ENCODE results near the gene UBL3. TPM values are rescaled to one million over a fixed set of nuclear protein-coding genes. Genes with fewer than 3 reads are reported as not detected.
A peak's percentile ranks its signal among the peaks of the same experiment; 100 is the strongest.

UBL3 gene
- total and polyA plus RNA-seq, 10 of the 15 experiments (the other 5 are each of a cell fraction or from before 2014, with no cell fraction given) = 5.5 to 13.7 (median 10.6) TPM

DNA sequence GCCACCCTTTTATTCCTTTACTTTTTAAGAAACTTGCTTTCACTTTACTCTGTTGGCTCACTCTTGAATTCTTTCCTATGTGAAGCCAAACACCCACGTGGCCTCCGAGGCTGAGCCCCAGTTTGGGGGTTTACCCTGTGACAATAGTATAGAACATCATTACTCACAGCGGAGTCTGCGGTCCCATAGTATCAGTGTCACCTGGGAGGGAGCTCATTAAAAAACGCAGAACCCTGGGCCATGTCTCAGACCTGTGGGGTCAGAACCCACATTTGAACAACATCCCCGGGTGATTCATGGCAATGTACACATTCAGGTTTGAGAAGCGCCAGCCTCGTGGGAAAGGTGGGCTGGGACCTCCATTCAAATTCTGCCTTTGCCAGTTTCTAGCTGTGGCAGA lies 36.0 kb upstream of the UBL3 start:
- ATAC-seq (no peak), DNase-seq (ENCODE audit: low read depth, low spot score) (no peak), FAIRE-seq (no peak)
- H3K4me3 ChIP-seq = no peak overlapping the region
- RAD21 ChIA-PET (ENCODE audit: unreplicated experiment) = no interaction called here
- H3K27me3 ChIP-seq (replicated peaks in 1 of 2; ENCODE audit: control insufficient read depth in 2 of 2, insufficient read depth in 2 of 2, low read length in 1 of 2) = no peaks in the 10 kb centered on the region
- in situ Hi-C loops (cut with MboI) = no loop called here
- TF ChIP-seq RAD51 (IDR thresholded peaks at IDR 0.05) = 0 out of 2 replicates have a peak, but pooled peaks have one; percentile 11
- TF ChIP-seq, protein P1, sequence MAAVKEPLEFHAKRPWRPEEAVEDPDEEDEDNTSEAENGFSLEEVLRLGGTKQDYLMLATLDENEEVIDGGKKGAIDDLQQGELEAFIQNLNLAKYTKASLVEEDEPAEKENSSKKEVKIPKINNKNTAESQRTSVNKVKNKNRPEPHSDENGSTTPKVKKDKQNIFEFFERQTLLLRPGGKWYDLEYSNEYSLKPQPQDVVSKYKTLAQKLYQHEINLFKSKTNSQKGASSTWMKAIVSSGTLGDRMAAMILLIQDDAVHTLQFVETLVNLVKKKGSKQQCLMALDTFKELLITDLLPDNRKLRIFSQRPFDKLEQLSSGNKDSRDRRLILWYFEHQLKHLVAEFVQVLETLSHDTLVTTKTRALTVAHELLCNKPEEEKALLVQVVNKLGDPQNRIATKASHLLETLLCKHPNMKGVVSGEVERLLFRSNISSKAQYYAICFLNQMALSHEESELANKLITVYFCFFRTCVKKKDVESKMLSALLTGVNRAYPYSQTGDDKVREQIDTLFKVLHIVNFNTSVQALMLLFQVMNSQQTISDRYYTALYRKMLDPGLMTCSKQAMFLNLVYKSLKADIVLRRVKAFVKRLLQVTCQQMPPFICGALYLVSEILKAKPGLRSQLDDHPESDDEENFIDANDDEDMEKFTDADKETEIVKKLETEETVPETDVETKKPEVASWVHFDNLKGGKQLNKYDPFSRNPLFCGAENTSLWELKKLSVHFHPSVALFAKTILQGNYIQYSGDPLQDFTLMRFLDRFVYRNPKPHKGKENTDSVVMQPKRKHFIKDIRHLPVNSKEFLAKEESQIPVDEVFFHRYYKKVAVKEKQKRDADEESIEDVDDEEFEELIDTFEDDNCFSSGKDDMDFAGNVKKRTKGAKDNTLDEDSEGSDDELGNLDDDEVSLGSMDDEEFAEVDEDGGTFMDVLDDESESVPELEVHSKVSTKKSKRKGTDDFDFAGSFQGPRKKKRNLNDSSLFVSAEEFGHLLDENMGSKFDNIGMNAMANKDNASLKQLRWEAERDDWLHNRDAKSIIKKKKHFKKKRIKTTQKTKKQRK (IDR thresholded peaks at IDR 0.05; ENCODE audit: low read depth, low read length) = no peak
- H3K36me3 ChIP-seq (ENCODE audit: control insufficient read depth in 2 of 2, insufficient read depth in 2 of 2, low read length in 1 of 2) = no peaks in the 10 kb centered on the region
- H3K9me3 ChIP-seq (replicated peaks; ENCODE audit: control insufficient read depth, insufficient read depth, low read length) = no peaks in the 10 kb centered on the region
- 48% methylated on average over 8 of the region's 8 CpGs for WGBS (ENCODE audit: insufficient coverage, insufficient replicate concordance, low lambda C conversion rate, missing lambda C conversion rate)
- no peaks in the 10 kb centered on the region for H3K79me2 ChIP-seq (ENCODE audit: control insufficient read depth, insufficient read depth, low read length)
- H2AFZ ChIP-seq (ENCODE audit: control insufficient read depth, low read depth, low read length) = no peak overlapping the region
- no peak overlapping the region for H3K9ac ChIP-seq (ENCODE audit: control insufficient read depth, insufficient read depth, low read length)
- POLR2A ChIA-PET = no interaction called here
- no TSS peak for BruUV-seq (replicated peaks)
- CTCF ChIA-PET = interaction anchor here (1.1 kb wide), 1 partner anchor 36 kb away, joined by 3 read pairs; no protein-coding TSS in a partner anchor
- no peak overlapping the region for H3K27ac ChIP-seq (ENCODE audit: control insufficient read depth, insufficient read depth)
- no peaks in the 10 kb centered on the region for H4K20me1 ChIP-seq (ENCODE audit: control insufficient read depth, insufficient read depth)
- H3K4me1 ChIP-seq (ENCODE audit: control insufficient read depth, insufficient read depth, low read length) = no peaks in the 10 kb centered on the region
- intact Hi-C loops (cut with micrococcal nuclease; ENCODE audit: unreplicated experiment) = no loop called here
- H3K4me2 ChIP-seq (ENCODE audit: control insufficient read depth, insufficient read depth) = no peak overlapping the region
- SMC1A ChIA-PET (ENCODE audit: uncharacterized antibody, unreplicated experiment) = interaction anchor here (1.1 kb wide), 1 partner anchor 22 kb away, joined by 3 read pairs; no protein-coding TSS in a partner anchor

DNA sequence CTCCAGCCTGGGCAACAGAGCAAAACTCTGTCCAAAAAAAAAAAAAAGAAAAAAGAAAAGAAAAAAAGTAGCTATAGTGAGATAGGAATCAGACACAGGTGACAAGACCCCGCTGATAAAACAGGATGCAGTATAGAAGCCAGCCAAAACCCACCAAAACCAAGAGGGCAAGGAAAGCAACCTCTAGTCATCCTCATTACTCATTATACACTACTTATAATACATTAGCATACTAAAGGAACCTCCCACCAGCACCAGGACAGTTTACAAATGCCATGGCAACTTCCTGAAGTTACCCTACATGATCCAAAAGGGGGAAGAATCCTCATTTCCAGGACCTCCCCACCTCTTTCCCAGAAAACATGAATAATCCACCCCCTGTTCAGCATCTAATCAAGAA lies 35.6 kb upstream of the UBL3 start:
- no peak for DNase-seq (ENCODE audit: low read depth, low spot score)
- Histone ChIP-seq H3K4me2 (ENCODE audit: control insufficient read depth, insufficient read depth) (no peak overlapping the region), H4K20me1 (ENCODE audit: control insufficient read depth, insufficient read depth) (no peaks in the 10 kb centered on the region), H2AFZ (ENCODE audit: control insufficient read depth, low read depth, low read length) (no peak overlapping the region), H3K4me1 (ENCODE audit: control insufficient read depth, insufficient read depth, low read length) (no peaks in the 10 kb centered on the region), H3K79me2 (ENCODE audit: control insufficient read depth, insufficient read depth, low read length) (no peaks in the 10 kb centered on the region), H3K4me3 (no peak overlapping the region), H3K9me3 (replicated peaks; ENCODE audit: control insufficient read depth, insufficient read depth, low read length) (no peaks in the 10 kb centered on the region), H3K9ac (ENCODE audit: control insufficient read depth, insufficient read depth, low read length) (no peak overlapping the region), H3K27ac (ENCODE audit: control insufficient read depth, insufficient read depth) (no peak overlapping the region), H3K36me3 (ENCODE audit: control insufficient read depth in 2 of 2, insufficient read depth in 2 of 2, low read length in 1 of 2) (no peaks in the 10 kb centered on the region), H3K27me3 (replicated peaks in 1 of 2; ENCODE audit: control insufficient read depth in 2 of 2, insufficient read depth in 2 of 2, low read length in 1 of 2) (no peaks in the 10 kb centered on the region)
- SMC1A ChIA-PET (ENCODE audit: uncharacterized antibody, unreplicated experiment) = no interaction called here
- FAIRE-seq = no peak
- POLR2A ChIA-PET = no interaction called here
- WGBS (ENCODE audit: insufficient coverage, insufficient replicate concordance, low lambda C conversion rate, missing lambda C conversion rate) = 24% methylated on average over 1 of the region's 1 CpG
- CTCF ChIA-PET = interaction anchor here (1.1 kb wide), 1 partner anchor 36 kb away, joined by 3 read pairs; no protein-coding TSS in a partner anchor
- no peak for ATAC-seq
- RAD21 ChIA-PET (ENCODE audit: unreplicated experiment) = no interaction called here
- in situ Hi-C loops (cut with MboI) (no loop called here), intact Hi-C loops (cut with micrococcal nuclease; ENCODE audit: unreplicated experiment) (no loop called here)
- no TSS peak for BruUV-seq (replicated peaks)
- TF ChIP-seq MEF2B (IDR thresholded peaks at IDR 0.05; ENCODE audit: partially characterized antibody, poor library complexity, severe bottlenecking) (no peak), MEF2A (IDR thresholded peaks at IDR 0.05; ENCODE audit: insufficient read depth, low read depth, low read length) (no peak), SUPT20H (IDR thresholded peaks at IDR 0.05; ENCODE audit: borderline replicate concordance, control insufficient read depth, low read depth, low read length) (no peak), RAD51 (IDR thresholded peaks at IDR 0.05) (no peak), CREB1 (IDR thresholded peaks at IDR 0.05; ENCODE audit: low read depth) (no peak), HDGF (IDR thresholded peaks at IDR 0.05) (no peak), NFIC (IDR thresholded peaks at IDR 0.05; ENCODE audit: low read depth, low read length) (no peak)
- TF ChIP-seq, protein P2, sequence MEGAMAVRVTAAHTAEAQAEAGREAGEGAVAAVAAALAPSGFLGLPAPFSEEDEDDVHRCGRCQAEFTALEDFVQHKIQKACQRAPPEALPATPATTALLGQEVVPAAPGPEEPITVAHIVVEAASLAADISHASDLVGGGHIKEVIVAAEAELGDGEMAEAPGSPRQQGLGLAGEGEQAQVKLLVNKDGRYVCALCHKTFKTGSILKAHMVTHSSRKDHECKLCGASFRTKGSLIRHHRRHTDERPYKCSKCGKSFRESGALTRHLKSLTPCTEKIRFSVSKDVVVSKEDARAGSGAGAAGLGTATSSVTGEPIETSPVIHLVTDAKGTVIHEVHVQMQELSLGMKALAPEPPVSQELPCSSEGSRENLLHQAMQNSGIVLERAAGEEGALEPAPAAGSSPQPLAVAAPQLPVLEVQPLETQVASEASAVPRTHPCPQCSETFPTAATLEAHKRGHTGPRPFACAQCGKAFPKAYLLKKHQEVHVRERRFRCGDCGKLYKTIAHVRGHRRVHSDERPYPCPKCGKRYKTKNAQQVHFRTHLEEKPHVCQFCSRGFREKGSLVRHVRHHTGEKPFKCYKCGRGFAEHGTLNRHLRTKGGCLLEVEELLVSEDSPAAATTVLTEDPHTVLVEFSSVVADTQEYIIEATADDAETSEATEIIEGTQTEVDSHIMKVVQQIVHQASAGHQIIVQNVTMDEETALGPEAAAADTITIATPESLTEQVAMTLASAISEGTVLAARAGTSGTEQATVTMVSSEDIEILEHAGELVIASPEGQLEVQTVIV (IDR thresholded peaks at IDR 0.05; ENCODE audit: borderline replicate concordance, partially characterized antibody) = no peak
- TF ChIP-seq, protein P3, sequence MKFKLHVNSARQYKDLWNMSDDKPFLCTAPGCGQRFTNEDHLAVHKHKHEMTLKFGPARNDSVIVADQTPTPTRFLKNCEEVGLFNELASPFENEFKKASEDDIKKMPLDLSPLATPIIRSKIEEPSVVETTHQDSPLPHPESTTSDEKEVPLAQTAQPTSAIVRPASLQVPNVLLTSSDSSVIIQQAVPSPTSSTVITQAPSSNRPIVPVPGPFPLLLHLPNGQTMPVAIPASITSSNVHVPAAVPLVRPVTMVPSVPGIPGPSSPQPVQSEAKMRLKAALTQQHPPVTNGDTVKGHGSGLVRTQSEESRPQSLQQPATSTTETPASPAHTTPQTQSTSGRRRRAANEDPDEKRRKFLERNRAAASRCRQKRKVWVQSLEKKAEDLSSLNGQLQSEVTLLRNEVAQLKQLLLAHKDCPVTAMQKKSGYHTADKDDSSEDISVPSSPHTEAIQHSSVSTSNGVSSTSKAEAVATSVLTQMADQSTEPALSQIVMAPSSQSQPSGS (IDR thresholded peaks at IDR 0.05; ENCODE audit: low read length) = no peak
